Superior temporal gyrus (tissue), 1 donor: ENCODE data around the gene MED12L.
"Not testable (repeated sequence)": the region's sequence is repeated elsewhere in the genome, so short reads cannot be mapped to it uniquely, and the experiment has no call there.

Experiments
- DNase-seq: peaks from one replicate; pipeline ENCODE4 v3.0.0-alpha.2; 2016; ENCODE audit errors: extremely low spot score

MED12L gene

DNA sequence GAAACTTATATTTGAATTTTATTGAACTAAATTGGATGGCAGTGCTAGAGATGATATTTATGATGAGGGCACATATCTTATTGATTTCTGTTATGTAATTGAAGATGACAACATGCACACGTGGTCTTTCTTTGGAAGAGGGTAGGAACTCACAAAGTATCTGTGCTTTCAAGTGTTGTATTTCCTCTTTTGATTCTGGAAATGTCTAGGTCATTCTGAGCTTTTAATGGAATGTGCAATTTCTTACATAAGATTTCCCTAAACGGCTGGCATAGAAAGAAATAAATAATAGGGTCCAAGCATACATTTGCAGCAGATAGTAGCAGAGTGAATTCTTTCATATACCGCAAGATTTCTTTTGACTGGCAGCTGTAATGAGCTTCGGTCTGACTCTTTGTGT, 127.7 kb downstream of the MED12L start:
- DNase-seq = no peak

DNA sequence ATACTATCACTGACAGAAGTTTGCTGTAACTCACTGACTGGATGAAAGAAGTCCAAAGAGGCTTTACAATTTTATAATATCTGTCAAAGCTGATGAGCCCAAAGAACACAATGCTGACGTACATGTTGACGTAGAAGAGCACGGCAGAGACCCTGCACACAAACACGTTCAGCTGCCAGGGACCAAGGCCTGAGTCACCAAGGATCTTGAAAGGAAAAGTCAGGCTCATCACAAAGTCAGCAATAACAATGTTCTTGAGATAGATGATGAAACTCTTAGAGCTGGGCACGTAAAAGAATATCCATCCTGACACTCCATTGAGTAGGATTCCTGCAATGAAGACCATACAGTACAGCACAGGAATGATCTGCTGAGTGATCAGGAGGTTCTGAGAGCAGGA, 128.4 kb downstream of the MED12L start:
- DNase-seq = no peak

DNA sequence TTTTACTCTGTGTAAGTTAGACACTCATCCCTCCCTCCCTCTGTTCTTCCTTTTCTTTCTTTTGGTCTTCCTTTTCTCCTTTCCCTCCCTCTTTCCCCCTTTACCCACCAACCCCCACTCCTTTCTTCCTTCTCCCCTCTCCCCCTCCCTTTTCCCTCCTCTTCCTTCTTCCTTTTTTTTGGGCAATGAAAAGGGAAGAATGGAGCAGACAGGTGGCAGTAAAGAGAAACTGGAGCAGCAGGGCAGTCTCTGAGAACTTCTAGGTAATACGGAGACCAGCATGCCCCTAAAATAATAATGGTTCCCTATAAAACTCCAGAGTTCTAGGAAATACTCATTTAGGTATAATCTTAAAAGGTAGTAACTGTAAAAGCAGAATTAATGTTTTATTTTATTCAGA, 129.0 kb downstream of the MED12L start:
- DNase-seq = no peak

DNA sequence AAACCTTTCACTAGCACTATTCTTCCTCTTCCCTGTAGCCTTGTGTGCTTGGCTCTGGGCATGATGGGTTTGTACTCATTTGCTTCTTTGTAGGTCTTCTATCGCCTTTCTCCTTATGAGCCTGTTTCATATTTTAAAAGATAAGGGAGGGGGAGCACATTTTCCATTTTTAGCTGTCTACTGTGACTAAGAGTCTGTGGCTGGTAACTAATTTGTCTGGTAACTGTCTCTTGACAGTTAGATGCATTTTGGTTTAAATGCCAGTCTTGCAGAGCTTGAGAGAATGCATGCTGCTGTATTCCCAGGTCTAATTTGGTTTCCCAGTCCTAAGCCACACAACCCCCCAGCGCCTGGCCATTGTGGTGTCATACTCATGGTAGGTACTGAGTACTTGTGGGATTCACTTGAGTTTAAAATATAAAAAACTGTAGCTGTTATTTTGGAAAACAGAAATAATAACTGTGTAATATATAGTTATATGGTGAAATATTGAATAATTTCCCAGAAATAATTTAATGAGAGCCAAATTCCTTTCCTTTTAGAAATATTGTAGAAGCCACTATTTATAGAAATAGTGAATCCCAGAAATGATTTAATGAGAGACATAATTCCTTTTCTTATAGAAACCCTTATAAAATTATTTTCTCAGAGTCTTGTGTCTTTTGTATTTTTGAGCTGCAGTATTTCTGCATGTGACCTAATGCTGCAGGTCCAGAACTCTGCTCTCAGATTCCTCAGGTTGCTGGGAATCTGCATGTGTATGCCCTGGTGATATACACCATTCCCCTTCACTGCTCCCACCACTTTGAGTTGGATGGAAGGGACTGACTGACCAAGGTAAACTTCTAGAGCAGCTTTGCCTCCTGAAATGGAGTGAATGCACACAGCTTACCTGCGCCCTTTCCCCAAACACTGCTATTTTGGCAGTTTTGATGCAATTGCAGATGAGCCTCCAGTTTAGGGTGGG, 131.5 kb downstream of the MED12L start:
- no peak for DNase-seq

DNA sequence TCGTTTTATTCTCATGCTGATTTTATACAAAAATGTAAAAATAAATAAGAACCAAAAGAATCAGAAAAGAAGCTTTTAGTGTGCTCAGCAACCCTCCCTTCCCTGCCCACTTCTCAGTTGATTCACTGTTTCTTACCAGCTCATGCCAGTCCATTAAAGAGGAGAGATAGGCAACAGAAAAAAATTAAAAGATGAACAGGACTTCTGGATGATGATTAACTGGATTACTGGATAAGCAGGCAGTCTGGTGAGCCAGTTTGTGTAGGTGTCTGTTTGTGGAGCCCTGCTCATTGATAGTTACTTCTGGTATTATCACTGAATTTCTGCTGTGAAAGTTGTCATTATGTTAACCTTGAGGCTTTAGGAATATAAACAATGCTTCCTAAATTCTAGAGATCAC, 132.7 kb downstream of the MED12L start:
- DNase-seq = no peak

DNA sequence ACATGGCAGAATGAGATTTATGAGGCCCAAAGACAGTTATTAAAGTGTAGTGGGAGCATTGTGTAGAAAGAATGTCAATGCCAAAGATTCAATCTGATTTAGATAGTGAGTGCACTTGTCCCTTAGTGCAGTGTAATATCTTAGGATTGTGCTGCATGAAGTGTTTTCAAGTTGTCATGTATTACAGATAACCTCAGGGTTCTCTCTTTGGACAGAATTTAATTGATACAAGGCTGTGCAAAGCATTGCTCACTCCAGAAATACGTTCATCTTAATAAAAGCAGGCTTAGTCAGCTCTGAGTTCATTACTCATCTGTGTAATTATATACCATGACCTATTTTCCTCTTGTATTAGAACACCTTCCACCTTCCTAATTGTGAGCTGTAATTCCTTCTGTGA, 133.6 kb downstream of the MED12L start:
- no peak for DNase-seq

DNA sequence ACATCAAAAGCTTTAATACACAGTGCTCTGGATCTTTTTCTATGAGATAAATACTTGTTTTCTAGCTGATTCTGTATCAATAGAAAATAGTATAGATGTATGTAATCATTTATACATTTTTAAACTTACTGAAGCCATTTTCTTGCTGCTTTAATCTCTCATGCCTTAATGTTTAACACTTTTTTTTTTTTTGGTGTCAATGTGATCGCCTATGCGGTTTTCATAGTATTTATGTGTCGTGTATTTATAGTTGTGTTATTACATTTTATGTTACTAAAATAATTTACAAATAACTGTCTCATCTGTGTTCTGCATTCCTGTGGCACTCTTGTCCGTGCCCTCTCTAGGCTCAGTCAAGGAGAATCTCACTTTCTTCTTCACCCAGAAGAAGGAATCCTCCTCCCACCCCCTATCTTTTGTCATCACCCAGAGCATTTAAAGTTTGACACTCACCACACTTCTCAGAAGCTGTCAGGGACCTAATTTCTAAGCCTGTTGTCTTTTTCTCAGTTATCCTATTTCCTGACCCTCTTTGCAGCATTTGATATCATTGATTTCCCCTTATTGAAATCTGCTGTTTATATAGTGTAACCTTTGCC, 138.9 kb downstream of the MED12L start:
- no peak for DNase-seq

DNA sequence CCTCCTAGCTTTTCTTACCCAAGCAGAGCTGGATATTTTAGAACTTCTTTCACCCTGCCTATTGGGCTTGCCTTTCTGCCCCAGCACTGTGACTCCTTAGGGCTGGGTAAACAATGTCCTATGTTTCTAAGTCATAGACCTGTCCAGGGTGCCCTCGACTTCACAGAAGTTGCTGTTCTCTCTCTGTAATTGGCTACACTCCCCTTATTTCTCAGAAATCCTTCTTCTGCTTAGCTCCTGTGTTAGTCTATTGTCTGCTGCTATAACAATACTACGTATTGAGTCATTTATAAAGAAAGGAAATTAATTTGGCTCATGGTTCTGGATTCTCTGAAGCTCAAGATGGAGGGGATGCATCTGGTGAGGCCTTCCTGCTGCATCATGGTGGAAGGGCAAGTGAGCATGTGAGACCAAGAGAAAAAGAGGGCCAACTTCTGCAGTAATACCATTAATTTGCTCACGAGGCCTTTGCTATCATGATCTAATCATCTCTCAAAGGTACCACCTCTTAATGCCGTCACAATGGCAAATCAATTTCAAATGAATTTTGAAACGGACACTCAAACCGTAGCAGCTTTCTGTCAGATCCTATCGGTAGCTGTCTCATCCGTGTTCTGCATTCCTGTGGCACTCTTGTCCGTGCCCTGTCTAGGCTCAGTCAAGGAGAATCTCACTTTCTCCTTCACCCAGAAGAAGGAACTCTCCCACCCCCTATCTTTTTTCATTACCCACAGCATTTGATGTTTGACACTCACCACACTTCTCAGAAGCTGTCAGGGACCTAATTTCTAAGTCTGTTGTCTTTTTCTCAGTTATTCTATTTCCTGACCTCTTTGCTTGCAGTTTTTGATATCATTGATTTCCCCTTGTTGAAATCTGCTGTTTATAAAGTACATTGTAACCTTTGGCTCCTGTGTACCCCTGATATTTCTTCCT, 139.8 kb downstream of the MED12L start:
- no peak for DNase-seq

DNA sequence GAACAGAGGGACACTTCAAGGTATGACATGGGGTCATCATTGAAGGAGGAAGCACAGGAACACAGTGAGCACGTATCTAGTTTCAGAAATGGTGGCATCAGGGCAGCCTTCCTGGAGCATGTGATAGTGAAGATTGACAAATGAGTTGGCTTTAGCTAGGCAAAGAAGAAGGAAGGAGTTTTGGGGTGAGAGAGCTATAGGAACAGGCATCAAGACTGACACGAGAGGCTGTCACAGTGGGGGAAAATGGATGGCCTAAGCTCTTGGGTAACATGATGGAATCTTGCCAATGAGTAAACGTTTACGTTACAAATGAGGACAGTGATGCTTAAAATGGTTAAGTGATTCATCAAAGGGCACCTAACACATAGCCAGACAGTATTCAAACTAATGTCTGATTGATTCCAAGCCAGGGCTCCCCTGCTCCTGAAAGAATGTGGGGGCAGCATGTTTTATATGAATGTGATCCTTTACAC, 140.7 kb downstream of the MED12L start:
- DNase-seq = no peak

DNA sequence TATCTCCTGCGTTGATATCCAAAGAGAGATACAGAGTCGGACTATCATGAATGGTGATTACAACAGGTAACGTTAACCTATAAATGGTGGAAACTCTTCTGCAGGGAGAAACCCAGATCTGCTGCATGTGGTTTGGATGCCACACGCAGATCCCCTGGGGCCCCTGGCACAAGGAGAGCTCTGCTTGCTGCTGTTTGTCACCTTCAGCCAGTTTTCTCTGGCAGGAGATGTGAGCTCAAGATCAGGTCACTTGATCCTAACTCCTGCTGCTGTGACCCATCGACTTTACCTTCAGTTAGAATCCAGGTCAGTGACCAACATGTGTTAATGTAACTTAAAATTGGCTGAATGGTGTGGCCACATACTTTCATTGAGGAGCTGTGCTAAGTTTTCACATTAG, 141.4 kb downstream of the MED12L start:
- no peak for DNase-seq

DNA sequence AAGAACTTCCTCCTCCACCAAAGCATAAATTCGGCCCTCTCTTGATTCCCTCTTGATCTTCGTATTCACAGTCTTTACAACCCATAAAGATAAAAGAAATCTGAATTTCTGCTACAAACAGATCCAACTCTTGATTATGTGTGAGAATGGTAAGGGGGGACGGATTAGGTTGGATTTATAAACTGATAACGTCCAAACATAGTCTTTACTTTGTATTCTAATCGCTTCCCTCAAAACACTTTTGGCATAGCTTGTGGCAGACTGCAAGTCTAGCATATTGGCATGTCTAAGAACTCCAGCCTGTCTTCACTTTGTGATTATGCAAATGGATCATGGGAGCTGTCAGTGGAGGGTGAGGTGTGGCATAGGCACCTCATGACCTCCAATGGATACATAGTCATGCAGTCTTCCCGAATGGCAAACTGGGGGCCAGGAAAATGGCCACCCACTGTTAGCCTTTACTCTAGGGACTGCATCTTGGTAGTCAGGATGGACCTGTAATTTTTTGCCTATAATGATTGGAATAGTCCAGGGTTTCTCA, 141.9 kb downstream of the MED12L start:
- DNase-seq = no peak

DNA sequence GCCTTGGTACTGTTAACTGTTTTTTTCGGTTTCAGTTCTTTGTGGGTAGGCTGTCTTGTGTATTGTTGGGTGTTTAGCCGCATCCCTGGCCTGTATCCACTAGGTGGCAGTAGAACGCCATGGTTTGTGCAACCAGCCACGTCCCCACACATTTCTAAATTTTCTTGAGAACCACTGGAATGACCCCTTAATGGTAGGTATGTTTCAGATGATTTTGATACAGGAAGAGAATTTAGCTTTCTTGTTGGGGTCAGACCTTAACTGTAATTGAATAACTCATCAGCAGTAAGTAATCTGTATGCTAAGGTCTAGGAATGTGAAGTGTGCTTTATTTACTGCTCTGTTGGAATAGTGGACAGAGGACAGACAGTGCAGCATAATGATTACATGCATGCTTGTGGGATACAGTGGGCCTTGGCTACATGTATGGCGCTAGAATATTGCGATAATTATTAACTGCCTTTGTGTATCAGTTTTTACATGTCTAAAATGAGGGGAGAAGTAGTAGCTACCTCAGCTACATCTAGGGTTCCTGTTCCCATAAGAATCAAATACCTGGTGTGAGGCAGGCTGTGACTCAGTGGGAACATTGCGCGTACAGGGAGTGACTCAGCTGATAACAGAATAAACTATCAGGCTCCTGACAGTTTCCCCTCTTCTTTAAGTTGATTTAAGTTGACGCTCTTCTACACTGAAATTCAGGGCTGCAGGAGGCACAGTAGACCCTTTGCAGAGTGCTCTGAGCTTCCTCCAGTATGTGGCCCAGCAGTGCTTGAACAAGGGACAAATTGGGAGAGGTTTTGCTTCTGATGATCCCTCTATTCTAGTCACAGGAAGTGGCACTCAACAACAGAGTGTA, 142.6 kb downstream of the MED12L start:
- peak; percentile 93 for DNase-seq

DNA sequence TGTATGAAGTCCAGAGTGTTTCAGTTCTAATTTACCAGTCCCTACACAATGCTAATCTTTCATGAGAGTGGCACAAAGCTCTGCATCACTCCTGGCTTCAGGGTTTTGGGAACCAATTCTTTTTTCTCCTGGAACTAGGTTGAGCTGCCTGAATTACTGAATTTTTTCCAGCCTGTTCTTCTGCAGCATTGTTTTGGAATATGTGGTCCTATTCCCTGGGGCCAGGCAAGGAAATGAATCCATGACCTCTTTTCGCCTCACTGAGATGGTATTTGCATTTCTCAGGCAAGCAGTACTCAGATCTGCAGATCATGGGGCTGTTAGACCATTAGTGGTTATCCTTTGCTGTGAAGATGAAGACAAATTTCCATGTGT, 143.2 kb downstream of the MED12L start:
- DNase-seq = peak; percentile 49

DNA sequence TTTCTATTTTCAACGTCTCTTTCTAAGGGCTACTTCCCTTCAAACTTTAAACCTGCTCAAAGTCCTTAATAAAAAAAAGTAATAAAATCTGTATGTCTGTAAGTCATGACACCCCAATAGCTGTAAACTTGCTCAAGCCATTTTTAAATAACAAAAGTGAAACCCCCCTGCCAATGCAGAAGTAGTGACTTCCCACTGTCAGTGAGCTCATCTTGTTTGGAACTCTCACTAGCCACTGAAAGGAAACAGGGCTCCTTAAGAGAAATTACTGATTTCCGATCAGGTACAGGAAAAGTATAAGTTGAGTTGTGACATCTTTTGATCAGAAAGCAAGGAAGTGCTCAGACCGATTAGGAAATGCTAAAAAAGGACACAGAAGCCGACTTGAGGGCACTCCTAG, 145.2 kb downstream of the MED12L start:
- no peak for DNase-seq

DNA sequence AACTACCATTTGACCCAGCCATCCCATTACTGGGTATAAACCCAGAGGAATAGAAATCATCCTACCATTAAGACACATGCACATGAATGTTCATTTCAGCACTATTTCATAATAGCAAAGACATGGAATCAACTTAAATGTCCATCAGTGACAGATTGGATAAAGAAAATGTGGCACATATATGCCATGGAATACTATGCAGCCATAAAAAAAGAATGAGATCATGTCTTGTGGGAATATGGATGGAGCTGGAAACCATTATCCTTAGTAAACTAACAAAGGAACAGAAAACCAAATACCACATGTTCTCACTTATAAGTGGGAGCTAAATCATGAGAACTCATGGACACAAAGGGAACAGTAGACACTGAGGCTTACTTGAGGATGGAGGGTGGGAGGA, 146.9 kb downstream of the MED12L start:
- not testable (repeated sequence) for DNase-seq

DNA sequence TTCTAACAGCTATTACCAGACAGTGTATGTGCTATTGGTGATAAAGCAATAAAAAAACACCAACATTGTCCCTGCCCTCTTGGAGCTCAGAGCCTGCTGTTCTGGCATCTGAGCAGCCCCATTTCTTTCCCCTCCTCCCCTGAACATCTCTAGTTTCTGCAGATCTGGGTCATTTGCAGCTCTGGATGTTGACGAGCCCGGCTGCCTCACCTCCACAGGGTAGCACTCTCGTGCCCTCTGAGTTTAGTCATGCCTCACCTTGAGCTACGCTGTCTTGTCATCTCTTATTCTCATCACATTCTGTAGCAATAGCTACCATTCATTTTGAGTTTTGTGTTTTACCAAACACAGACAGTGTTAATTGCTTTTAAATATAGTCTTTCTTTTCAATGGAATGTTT, 147.5 kb downstream of the MED12L start:
- DNase-seq = no peak

DNA sequence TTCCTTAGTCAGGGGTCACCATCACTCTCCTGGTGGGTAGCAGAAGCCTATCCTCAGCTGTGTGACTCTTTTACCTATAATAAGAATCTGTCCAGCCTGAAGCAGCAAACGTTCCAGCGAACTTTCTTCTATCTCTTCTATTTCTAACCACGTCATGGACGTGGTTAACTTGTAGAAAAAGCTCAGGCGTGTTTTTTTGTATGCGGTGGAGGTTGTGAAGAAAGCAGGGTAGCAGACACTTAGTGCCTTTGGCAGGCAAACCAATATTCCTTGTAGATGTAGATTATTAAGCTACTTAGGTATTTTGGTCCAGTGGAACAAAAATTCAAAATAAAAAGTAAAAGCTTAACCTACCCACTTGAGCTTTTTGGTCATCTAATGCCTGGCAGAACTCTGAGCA, 149.4 kb downstream of the MED12L start:
- DNase-seq = no peak

DNA sequence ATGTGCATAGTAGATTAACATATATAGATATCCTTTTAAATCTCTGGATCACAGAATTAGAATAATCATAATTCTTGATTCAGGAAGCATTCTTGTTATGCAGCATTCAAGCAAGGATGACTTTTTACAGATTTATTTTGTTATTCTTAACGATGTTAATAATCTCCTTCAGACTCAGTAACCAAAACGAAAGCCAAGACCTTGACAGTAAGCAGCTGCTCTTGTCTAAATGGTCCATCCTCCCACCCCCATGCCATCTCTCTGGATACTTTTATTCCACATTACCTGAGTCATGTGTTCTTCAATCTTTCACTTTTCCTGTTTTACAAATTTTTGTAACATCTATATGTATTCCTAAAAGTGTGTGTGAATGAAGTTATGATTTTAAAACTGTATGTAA, 150.9 kb downstream of the MED12L start:
- DNase-seq = no peak

DNA sequence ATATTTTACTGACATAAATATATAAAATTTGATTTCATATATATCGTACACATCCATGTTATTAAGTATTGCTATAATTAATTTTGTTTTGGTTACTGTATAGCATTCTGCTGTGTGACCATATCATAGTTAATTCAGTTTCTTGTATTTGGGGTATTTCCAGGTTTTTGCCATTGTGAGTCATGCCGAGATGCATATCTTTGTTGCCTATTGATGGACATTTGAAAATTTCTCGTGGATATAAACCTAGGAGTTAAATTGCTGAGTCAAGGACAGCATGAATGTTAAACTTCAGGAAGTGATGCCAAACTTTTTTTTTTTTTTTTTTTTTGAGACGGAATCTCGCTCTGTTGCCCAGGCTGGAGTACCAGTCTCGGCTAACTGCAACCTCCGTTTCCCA, 151.3 kb downstream of the MED12L start:
- no peak for DNase-seq

DNA sequence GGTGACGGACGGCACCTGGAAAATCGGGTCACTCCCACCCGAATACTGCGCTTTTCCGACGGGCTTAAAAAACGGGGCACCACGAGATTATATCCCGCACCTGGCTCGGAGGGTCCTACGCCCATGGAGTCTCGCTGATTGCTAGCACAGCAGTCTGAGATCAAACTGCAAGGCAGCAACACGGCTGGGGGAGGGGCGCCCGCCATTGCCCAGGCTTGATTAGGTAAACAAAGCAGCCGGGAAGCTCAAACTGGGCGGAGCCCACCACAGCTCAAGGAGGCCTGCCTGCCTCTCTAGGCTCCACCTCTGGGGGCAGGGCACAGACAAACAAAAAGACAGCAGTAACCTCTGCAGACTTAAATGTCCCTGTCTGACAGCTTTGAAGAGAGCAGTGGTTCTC, 156.5 kb downstream of the MED12L start:
- DNase-seq = not testable (repeated sequence)

DNA sequence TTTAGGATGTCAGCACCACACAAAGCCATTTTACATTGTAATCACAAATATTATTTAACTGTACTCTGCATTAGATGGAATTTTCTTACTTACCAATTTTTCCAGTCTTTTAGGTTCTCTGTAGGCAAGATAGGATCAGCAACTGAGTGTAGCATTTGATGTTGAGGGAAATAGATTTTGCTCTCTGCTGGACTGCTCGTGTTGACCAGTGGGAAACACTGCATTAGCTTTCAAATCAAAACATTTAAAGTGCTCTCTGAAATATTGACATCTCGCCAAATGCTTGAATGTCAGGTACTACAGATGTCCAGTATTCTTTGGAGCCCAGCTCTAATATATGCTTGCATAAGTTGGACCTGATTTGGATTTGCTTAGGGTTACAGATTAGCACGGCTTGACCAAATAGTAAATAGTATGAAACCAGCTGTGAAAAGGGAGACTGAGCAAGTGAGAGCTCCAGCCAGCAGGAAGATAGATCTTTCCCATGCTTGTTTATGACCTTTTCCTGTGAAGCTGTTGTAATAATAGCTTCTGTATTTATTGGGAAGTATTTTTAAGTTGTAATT, 163.4 kb downstream of the MED12L start:
- DNase-seq = no peak
